Activated T-helper 1 cell treated with Interleukin-2 at 50 U/mL for 16 hours (primary cell): Measurements from ENCODE around the gene OTUD3.
"Not testable (repeated sequence)": the region's sequence is repeated elsewhere in the genome, so short reads cannot be mapped to it uniquely, and the experiment has no call there.

ENCODE experiments used
- DNase-seq: peaks from one replicate; pipeline ENCODE4 v3.0.0-alpha.2; 2020; ENCODE audit warnings: low read depth

The OTUD3 gene

GRCh38 chr1:19918057-19918456 is 35.9 kb downstream of the OTUD3 start:
- peak; percentile 54 for DNase-seq

DNA sequence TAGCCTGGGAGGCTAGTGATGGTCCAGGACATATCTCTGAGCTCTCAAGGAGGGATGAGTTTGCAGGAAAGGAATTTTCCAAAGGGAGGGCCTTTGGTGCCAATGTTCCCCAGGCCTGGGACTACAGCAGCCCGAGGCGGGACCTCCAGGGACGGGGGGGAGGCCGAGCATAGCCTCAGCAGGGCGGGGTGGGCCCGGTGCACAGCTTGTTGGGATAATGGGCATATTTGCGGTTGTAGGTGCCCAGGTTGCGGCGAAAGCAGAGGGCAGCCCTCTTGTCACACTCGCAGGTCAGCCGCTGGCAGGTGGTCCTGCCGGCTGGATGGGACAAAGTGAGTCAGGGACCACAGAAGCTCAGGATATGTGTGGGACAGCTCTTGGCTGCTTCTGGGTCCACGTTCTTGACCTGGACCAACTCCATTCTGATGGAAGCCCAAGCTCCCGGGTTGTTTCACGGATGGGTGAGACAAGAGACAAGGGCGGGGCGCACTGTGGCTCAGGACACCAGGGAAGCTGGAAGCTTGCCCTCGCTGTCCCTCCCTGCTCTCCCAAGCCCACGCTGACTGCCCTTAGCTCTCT is 38.0 kb downstream of the OTUD3 start:
- DNase-seq, result no peak

- no peak for DNase-seq
These were observed 39.1 kb downstream of the OTUD3 start for GRCh38 chr1:19921310-19921709.

GRCh38 chr1:19922015-19922688 is 40.0 kb downstream of the OTUD3 start:
- no peak for DNase-seq

- DNase-seq, result no peak
These were observed 41.1 kb downstream of the OTUD3 start, which contains the start of gene PLA2G2E for GRCh38 chr1:19923137-19923952. Gene PLA2G2E, minus strand, starts transcription at chr1:19923617. Its CDS starts 58 bp downstream, at chr1:19923559.

DNA sequence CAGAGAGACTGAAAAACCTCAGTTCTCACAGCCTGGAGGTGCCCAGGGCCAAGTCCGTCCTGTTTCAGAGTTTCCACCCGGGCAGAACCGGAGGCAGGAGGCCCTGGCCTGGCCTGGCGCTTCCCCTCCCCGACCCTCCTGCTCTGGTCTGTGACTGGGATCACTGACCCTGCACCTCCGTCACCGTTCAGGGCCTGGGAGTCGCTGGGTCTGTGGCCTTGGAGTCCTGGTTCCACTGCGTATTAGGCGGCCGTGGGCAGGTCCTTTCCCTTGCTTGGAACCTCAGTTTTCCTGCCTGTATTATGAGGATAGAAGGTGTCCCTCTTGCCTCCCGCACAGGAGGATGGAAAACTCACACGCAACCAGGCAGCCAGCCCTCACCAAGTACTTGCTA is 41.8 kb downstream of the OTUD3 start:
- no peak for DNase-seq

- DNase-seq, result no peak
These were observed 43.3 kb downstream of the OTUD3 start for GRCh38 chr1:19925342-19926070.

GRCh38 chr1:19926296-19927129 is 44.3 kb downstream of the OTUD3 start:
- DNase-seq, result no peak

DNA sequence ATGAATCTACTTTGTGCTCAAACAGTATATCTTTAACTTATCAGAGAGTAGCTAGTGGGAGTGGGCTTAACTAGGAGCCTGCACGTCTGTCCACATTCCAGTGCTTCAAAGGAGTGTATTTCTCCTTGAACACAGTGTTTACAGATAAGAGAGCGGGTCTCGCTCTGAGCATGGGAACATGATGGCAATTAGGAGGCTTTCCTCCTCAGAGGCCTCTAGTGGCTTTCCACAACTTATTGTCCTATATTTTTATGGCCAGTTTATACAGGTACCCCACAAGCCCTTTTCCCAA is 44.9 kb downstream of the OTUD3 start:
- DNase-seq, result not testable (repeated sequence)

DNA sequence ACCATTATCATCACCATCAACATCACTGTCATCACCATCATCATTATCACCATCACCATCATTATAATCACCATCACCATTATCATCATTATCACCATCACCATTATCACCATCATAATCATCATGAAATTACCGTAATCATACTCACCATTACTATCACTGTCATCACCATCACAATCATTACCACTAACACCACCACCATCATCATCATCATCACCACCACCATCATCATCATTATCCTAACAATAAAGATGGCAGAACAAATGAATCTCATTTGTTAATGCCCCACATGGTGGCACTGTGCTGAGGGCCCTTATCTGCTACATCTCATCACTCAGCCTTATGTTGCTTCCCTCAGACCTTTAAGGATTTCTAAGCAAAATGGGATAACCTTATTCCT is 50.7 kb downstream of the OTUD3 start:
- DNase-seq, result no peak

- no peak for DNase-seq
These were observed 52.1 kb downstream of the OTUD3 start for GRCh38 chr1:19934336-19934735.

- DNase-seq, result no peak
These were observed 54.0 kb downstream of the OTUD3 start for GRCh38 chr1:19936061-19936750.

- DNase-seq, result no peak
These were observed 56.3 kb downstream of the OTUD3 start for GRCh38 chr1:19938472-19938871.

- no peak for DNase-seq
These were observed 58.5 kb downstream of the OTUD3 start for GRCh38 chr1:19940486-19941205.

DNA sequence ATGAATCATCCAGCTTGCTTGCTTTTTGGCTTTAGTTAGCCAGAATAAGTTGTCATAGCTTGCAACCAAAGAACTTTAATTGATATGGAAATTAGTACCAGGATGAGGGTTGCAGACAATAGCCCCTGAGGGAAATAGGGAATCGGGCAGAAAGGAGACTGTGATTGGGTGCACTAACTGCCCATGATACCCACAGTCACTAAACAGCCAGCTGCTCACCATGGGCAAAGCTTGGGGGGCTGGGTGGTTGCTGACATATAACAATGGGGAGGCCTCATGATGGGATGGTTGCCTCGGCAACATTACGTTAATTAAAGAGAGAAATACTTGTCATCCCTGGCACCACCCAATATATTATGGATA is 59.0 kb downstream of the OTUD3 start:
- no peak for DNase-seq

- no peak for DNase-seq
These were observed 59.9 kb downstream of the OTUD3 start for GRCh38 chr1:19942088-19942487.

DNA sequence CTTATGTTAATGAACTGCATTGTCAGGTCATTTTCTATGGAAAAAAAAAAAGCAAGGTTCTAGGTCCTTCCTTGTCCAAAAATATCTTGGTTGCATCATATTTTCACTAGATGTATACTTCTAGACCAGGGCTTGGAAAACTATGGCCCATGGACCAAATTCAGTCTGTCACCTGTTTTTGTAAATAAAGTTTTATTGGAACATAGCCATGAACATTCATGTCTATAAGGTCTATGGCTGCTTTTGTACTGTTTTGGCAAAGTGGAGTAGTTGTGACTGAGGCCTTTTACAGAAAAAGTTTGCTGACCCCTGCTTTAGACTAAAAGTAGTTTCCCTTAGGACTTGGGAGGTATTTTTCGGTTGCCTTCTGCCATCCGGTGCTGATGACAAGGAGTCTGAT is 60.5 kb downstream of the OTUD3 start:
- DNase-seq, result no peak

DNA sequence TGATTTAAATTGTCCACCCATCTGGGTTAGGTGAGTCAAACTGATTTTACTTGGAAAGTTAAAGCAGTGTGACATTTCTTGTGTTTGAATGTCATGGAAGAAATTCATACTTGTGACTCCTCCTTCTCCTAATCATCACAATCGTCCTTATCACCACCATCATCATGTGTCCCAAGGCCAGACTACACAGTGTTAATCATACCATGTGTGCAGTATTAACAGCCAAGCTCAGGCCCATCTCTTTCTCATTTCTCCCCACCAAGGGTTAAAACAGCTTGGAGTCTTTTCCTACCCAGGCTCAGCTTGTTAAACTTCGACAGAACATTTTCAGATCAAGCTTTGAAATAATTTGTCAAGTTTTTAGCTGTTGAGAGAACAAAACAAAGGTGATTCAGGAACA is 63.7 kb downstream of the OTUD3 start:
- DNase-seq, result no peak

GRCh38 chr1:19946331-19946751 is 64.1 kb downstream of the OTUD3 start:
- no peak for DNase-seq

GRCh38 chr1:19946971-19947370 is 64.8 kb downstream of the OTUD3 start:
- DNase-seq, result no peak

DNA sequence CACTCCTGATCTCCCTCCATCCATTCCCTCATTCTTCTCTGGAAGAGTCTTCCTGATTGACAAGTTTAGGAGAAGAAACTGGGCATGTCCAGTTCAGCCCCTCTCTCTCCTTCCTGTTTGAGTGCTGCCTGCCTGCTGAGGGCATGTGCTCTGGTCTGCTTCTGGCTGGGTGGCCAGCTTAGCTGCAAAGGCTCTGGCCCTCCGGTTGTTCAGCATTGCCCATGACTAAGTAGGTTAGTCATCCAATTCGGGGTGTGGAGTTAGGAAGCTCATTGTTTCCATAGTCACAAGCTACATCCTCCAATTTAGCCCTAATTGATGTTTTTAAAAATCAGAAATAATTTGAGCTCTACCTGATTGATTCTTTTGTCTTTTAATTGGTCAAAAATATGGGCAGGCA is 66.8 kb downstream of the OTUD3 start:
- DNase-seq, result no peak
